ENCODE data around the gene HOXA4. TPM values are rescaled to one million over a fixed set of nuclear protein-coding genes. Genes with fewer than 3 reads are reported as not detected.

HOXA4 gene
- total RNA-seq, 4 donors from 2014 or later: 1.3 to 2.9 (median 2.0) TPM

DNA sequence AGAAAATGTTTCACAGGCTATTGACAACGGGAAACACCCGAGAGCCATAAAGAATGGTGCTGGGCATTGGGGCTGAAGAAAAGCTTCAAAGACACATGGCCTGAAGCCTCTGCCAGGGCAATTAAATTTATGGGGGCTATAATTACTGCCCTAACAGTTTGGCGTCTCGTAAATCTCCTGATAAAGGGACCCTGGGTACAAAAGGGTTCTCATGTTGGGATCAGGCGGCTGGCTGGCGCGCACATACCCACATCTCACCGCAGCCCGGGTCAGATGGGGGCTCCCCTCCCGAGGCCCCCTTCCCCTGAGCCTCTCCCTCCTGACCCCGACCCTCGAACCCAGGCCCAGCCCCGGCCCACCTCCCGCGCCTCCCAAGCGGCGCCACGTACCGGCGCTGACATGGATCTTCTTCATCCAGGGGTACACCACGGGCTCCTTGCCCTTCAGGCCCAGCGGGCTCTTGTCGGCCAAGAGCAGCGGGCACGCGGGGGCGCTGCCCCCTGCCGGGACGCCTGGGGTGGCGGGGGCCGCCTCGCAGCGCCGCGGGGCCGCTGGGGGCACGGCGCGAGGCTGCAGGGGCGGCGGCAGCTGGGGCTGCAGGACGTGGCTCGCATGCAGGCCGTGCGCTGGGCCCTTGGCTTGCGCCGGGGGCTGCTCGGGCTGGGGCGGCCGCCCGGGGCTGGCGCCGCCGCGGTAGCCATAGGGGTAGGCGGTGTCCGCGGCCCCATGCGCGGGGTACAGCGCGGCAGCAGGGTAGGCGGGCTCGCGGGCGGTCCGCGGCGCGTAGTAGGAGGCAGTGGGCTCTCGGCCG, 623 bp downstream of the HOXA4 start:
- TF ChIP-seq POLR2A (IDR thresholded peaks at IDR 0.05): no peak
- TF ChIP-seq, protein P1, sequence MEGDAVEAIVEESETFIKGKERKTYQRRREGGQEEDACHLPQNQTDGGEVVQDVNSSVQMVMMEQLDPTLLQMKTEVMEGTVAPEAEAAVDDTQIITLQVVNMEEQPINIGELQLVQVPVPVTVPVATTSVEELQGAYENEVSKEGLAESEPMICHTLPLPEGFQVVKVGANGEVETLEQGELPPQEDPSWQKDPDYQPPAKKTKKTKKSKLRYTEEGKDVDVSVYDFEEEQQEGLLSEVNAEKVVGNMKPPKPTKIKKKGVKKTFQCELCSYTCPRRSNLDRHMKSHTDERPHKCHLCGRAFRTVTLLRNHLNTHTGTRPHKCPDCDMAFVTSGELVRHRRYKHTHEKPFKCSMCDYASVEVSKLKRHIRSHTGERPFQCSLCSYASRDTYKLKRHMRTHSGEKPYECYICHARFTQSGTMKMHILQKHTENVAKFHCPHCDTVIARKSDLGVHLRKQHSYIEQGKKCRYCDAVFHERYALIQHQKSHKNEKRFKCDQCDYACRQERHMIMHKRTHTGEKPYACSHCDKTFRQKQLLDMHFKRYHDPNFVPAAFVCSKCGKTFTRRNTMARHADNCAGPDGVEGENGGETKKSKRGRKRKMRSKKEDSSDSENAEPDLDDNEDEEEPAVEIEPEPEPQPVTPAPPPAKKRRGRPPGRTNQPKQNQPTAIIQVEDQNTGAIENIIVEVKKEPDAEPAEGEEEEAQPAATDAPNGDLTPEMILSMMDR (IDR thresholded peaks at IDR 0.05): no peak
- peak overlapping the region; percentile 42 for H3K4me3 ChIP-seq (ENCODE audit: low read depth, poor library complexity, severe bottlenecking)
- intact Hi-C loops (cut with DNase I; ENCODE audit: low total_unique reads): no loop called here
- WGBS, 2 donors: 23 to 30% methylated on average over 34 to 50 of the region's 72 CpGs
- DNase-seq (ENCODE audit: low spot score in 2 of 2): peak in 1 of 2 donors; percentile 87

DNA sequence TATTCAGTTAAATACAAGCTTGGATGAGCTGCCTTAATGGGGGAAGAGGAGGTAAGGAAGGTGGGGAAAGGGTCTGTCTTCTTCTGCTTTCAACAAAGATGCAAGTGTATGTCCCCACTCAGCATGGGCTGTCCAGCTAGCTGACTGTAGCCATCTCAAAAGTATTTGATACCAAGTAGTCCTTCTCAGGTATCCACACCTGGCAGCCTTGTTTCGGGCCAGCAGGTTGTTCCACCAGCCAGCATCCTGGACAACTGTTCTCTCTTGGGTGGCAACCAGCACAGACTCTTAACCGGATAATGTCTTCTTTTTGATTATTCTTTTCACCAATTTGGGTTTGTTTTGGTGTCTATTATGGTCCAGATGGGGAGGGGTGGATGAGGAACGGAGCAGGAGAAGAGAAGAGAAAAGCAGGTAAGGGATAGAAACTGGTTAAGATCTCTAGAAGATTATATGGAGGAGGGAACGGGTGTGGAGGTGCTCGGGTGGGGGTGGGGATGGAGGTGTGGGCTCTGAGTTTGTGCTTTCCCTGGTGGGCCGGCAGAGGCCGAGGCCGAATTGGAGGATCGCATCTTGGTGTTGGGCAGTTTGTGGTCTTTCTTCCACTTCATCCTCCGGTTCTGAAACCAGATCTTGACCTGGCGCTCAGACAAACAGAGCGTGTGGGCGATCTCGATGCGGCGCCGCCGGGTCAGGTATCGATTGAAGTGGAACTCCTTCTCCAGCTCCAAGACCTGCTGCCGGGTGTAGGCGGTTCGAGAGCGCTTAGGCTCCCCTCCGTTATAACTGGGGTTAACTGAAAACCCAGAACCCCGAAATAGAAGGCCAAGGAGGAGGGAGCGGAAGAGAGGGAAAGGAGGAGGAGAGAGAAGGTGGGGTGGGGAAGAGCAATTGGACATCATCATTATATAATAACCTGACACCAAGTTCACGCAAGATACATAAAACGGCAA, 1.5 kb downstream of the HOXA4 start:
- WGBS, 2 donors: 90% methylated on average over 28 of the region's 28 CpGs
- no peak for TF ChIP-seq POLR2A (IDR thresholded peaks at IDR 0.05)
- TF ChIP-seq, protein P1 (IDR thresholded peaks at IDR 0.05): no peak
- H3K4me3 ChIP-seq (ENCODE audit: low read depth, poor library complexity, severe bottlenecking): no peak overlapping the region
- peak in 1 of 2 donors; percentile 84 for DNase-seq (ENCODE audit: low spot score in 2 of 2)
- intact Hi-C loops (cut with DNase I; ENCODE audit: low total_unique reads): no loop called here

DNA sequence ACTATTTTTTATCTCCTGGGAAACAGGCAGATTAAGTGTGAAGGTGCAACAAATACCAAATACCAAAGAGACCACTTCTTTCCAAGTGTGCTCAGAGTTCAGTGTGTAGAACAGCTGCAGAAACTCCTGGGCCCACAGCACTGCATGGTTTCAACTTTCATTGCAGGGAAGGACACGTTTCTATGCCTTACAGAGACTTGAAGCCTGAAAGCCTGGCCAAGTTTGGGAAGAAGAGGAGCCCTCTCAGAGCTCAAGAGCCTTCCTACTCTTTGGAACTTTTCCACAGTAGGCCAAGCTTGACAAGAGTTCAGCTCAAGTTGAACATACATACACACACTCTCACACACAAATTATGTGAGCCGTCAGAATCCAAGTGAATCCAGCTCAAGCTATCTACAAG, 2.5 kb downstream of the HOXA4 start:
- intact Hi-C loops (cut with DNase I; ENCODE audit: low total_unique reads): no loop called here
- peak in 1 of 2 donors; percentile 42 for DNase-seq (ENCODE audit: low spot score in 2 of 2)
- WGBS, 2 donors: 67 to 68% methylated on average over 2 of the region's 2 CpGs
- H3K4me3 ChIP-seq (ENCODE audit: low read depth, poor library complexity, severe bottlenecking): no peak overlapping the region
- TF ChIP-seq, protein P1 (IDR thresholded peaks at IDR 0.05): no peak
- TF ChIP-seq POLR2A (IDR thresholded peaks at IDR 0.05): no peak

- no peak overlapping the region for H3K4me3 ChIP-seq (ENCODE audit: low read depth, poor library complexity, severe bottlenecking)
- TF ChIP-seq, protein P1 (IDR thresholded peaks at IDR 0.05): no peak
- TF ChIP-seq POLR2A (IDR thresholded peaks at IDR 0.05): no peak
- intact Hi-C loops (cut with DNase I; ENCODE audit: low total_unique reads): no loop called here
- no peak for DNase-seq (ENCODE audit: low spot score in 2 of 2)
- WGBS, 2 donors: 51 to 57% methylated on average over 3 of the region's 3 CpGs
Measured at GRCh38 chr7:27126596-27127327, 3.8 kb downstream of the HOXA4 start.

DNA sequence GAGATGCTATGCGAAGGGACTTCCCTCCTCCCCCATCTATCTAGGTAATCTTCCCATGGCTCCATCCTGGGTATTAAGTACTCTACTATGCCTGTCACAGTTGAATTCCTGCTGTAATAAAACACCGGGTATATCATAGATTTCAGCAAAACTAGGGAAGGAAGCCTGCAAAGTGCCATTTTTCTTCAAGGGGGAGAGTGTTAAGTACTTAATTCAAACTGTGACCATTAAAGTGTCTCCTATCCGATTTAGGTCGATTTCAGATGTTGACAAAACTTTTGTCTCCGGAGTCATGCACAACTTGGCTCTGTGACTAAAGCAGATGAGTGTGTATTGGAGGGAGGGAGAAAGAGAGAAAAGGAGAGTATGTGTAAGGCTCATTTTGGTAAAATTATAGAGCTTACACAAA, 4.6 kb downstream of the HOXA4 start:
- WGBS, 2 donors: 80 to 81% methylated on average over 5 of the region's 5 CpGs
- TF ChIP-seq, protein P1 (IDR thresholded peaks at IDR 0.05): no peak
- TF ChIP-seq POLR2A (IDR thresholded peaks at IDR 0.05): no peak
- intact Hi-C loops (cut with DNase I; ENCODE audit: low total_unique reads): no loop called here
- no peak overlapping the region for H3K4me3 ChIP-seq (ENCODE audit: low read depth, poor library complexity, severe bottlenecking)
- no peak for DNase-seq (ENCODE audit: low spot score in 2 of 2)
